ENCODE results near the gene PUSL1.

Gene PUSL1

DNA sequence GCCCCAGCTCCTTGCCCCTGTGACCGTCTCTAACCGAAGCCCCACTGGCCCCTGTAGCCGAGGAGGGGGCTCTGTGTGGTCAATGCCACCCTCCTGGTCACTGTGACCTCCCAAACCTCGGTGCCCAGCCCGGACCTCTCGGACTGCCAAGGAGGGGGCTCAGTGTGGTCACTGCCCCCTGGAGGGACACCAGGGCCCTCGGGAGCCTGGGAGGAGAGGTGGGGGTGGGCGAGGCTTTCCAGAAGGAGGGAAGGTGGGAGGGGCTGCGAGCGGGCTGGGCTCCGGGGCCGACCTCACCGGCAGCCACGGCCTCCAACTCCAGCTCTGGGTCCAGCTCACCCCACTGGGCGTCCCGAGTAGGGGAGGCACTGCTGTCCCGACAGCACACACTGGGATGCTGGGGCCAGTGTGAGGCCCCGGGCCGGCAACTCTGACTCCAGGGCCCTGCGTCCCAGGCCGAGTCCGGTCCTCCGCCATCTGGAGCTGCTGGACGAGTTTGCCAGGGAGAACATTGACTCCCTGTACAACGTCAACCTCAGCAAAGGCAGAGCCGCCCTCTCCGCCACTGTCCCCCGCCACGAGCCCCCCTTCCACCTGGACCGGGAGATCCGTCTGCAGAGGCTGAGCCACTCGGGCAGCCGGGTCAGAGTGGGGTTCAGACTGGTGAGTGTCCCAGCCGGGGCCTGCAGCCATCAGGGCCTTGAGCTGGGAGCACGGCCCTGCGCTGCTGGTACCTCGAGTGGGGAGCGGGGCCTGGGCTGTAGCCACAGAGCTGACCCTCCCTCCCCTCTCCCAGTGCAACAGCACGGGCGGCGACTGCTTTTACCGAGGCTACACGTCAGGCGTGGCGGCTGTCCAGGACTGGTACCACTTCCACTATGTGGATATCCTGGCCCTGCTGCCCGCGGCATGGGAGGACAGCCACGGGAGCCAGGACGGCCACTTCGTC, 21.8 kb upstream of the PUSL1 start:
- no peaks in the 10 kb centered on the region for H3K36me3 ChIP-seq (ENCODE audit: control insufficient read depth, insufficient read depth, low read length)
- H3K4me1 ChIP-seq (ENCODE audit: control insufficient read depth, insufficient read depth, low read length), result no peaks in the 10 kb centered on the region
- no peaks in the 10 kb centered on the region for H3K27me3 ChIP-seq (ENCODE audit: control insufficient read depth, insufficient read depth, low read length, poor library complexity, severe bottlenecking)
- 86 to 90% methylated on average over 50 of the region's 50 CpGs for WGBS, 2 experiments
- H3K4me3 ChIP-seq (ENCODE audit: insufficient read depth, low read depth, low read length), result no peak overlapping the region
- H3K9me3 ChIP-seq (ENCODE audit: control insufficient read depth, low read length), result no peaks in the 10 kb centered on the region
- no peak overlapping the region for H3K27ac ChIP-seq (ENCODE audit: insufficient read depth, low read depth, low read length, poor library complexity, severe bottlenecking)

GRCh38 chr1:1287288-1288110, 20.9 kb upstream of the PUSL1 start:
- Histone ChIP-seq H3K27ac (ENCODE audit: insufficient read depth, low read depth, low read length, poor library complexity, severe bottlenecking) (no peak overlapping the region), H3K36me3 (ENCODE audit: control insufficient read depth, insufficient read depth, low read length) (no peaks in the 10 kb centered on the region), H3K4me3 (ENCODE audit: insufficient read depth, low read depth, low read length) (no peak overlapping the region), H3K4me1 (ENCODE audit: control insufficient read depth, insufficient read depth, low read length) (no peaks in the 10 kb centered on the region), H3K9me3 (ENCODE audit: control insufficient read depth, low read length) (no peaks in the 10 kb centered on the region), H3K27me3 (ENCODE audit: control insufficient read depth, insufficient read depth, low read length, poor library complexity, severe bottlenecking) (no peaks in the 10 kb centered on the region)
- 92 to 93% methylated on average over 46 of the region's 46 CpGs for WGBS, 2 experiments

DNA sequence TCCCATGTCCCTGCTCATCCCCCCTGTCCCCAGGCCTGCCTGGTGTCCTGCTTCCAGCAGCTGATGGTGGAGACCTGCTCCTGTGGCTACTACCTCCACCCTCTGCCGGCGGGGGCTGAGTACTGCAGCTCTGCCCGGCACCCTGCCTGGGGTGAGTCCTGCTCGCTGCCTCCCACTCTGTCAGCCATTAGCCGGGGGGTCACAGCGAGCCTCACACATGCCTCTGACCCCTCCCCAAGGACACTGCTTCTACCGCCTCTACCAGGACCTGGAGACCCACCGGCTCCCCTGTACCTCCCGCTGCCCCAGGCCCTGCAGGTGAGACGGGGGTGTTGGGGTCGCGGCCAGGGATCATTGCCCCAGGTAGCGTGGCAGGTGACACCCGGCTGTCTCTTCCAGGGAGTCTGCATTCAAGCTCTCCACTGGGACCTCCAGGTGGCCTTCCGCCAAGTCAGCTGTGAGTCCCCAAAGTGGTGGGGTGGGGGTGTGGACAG, 18.1 kb upstream of the PUSL1 start:
- Histone ChIP-seq H3K27me3 (ENCODE audit: control insufficient read depth, insufficient read depth, low read length, poor library complexity, severe bottlenecking) (no peaks in the 10 kb centered on the region), H3K36me3 (ENCODE audit: control insufficient read depth, insufficient read depth, low read length) (no peaks in the 10 kb centered on the region), H3K4me1 (ENCODE audit: control insufficient read depth, insufficient read depth, low read length) (no peaks in the 10 kb centered on the region), H3K9me3 (ENCODE audit: control insufficient read depth, low read length) (no peaks in the 10 kb centered on the region), H3K27ac (ENCODE audit: insufficient read depth, low read depth, low read length, poor library complexity, severe bottlenecking) (no peak overlapping the region), H3K4me3 (ENCODE audit: insufficient read depth, low read depth, low read length) (no peak overlapping the region)
- WGBS, 2 experiments, result 71 to 72% methylated on average over 15 of the region's 15 CpGs

- Histone ChIP-seq H3K27me3 (ENCODE audit: control insufficient read depth, insufficient read depth, low read length, poor library complexity, severe bottlenecking) (no peaks in the 10 kb centered on the region), H3K4me1 (ENCODE audit: control insufficient read depth, insufficient read depth, low read length) (no peaks in the 10 kb centered on the region), H3K9me3 (ENCODE audit: control insufficient read depth, low read length) (no peaks in the 10 kb centered on the region), H3K36me3 (ENCODE audit: control insufficient read depth, insufficient read depth, low read length) (no peaks in the 10 kb centered on the region), H3K4me3 (ENCODE audit: insufficient read depth, low read depth, low read length) (no peak overlapping the region), H3K27ac (ENCODE audit: insufficient read depth, low read depth, low read length, poor library complexity, severe bottlenecking) (no peak overlapping the region)
- WGBS, 2 experiments, result 88 to 89% methylated on average over 28 of the region's 28 CpGs
Measured at GRCh38 chr1:1291023-1291528, 17.3 kb upstream of the PUSL1 start.

DNA sequence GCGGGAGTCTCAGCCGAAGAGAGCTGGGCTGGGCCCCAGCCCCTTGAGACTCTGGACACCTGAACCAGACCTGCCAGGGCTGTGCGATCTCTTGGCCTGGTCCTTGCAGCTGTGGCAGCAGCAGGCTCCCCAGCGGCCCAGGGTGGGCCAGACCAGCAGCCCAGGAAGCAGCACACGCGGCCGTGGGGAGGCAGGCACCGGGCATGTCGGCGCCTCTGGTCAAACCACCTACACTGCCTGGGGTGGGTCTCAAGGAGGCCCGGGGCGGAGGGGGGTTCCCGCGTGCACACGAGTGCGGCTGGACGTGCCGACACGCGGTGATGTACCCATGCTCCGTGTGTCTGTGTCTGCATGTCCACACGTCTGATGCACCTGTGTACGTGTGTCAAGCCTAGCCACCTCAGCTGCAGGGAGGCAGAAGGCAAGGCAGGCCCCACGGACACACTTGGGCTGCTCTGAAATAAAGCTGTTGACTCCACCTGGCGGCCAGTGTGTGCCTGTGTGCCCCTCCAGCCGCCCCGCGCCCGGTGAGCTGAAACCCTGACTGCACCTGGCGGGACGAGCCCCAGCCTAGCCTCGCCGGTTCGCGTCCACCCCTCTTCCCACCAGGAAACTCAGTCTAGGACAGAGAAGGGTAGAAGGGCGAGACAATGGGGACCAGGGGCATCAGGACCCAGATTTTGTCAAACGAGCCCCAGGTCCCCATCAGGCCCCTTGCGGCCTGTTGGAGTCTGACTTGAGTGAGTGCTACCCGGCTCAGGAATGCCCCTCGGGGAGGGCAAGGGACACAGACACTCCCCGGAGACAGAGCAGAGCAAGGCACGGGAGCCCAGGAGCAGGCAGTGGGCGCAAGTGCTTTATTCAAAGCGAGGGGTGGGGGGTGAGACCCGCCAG, 16.6 kb upstream of the PUSL1 start:
- H3K9me3 ChIP-seq (ENCODE audit: control insufficient read depth, low read length), result no peaks in the 10 kb centered on the region
- no peak overlapping the region for H3K27ac ChIP-seq (ENCODE audit: insufficient read depth, low read depth, low read length, poor library complexity, severe bottlenecking)
- 64 to 65% methylated on average over 45 of the region's 45 CpGs for WGBS, 2 experiments

DNA sequence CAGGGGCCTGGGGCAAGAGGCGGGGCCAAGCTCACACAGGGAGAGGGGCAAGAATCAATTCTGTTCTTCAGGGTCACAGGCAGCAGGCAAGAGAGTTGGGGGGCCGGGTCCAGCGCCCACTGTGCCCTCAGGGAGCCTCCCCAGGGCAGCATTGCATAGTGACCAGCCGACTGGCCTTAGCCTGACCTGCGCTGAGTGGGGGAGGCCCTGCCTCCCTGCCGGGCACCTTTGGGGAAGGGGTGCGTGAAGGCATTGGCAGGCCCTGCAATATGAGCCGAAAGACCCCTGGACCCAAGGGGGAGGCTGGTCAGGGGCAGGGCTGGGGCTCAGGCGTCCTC, 16.0 kb upstream of the PUSL1 start:
- H3K4me3 ChIP-seq (ENCODE audit: insufficient read depth, low read depth, low read length), result no peak overlapping the region
- H3K9me3 ChIP-seq (ENCODE audit: control insufficient read depth, low read length), result no peaks in the 10 kb centered on the region
- no peak overlapping the region for H3K27ac ChIP-seq (ENCODE audit: insufficient read depth, low read depth, low read length, poor library complexity, severe bottlenecking)
- H3K4me1 ChIP-seq (ENCODE audit: control insufficient read depth, insufficient read depth, low read length), result no peaks in the 10 kb centered on the region
- no peaks in the 10 kb centered on the region for H3K27me3 ChIP-seq (ENCODE audit: control insufficient read depth, insufficient read depth, low read length, poor library complexity, severe bottlenecking)
- 88 to 92% methylated on average over 9 of the region's 9 CpGs for WGBS, 2 experiments
- H3K36me3 ChIP-seq (ENCODE audit: control insufficient read depth, insufficient read depth, low read length), result no peaks in the 10 kb centered on the region

More for the DNA sequence above, 16.6 kb upstream of the PUSL1 start:
- H3K4me3 ChIP-seq (ENCODE audit: insufficient read depth, low read depth, low read length), result no peak overlapping the region
- no peaks in the 10 kb centered on the region for H3K36me3 ChIP-seq (ENCODE audit: control insufficient read depth, insufficient read depth, low read length)
- H3K4me1 ChIP-seq (ENCODE audit: control insufficient read depth, insufficient read depth, low read length), result no peaks in the 10 kb centered on the region
- H3K27me3 ChIP-seq (ENCODE audit: control insufficient read depth, insufficient read depth, low read length, poor library complexity, severe bottlenecking), result no peaks in the 10 kb centered on the region

DNA sequence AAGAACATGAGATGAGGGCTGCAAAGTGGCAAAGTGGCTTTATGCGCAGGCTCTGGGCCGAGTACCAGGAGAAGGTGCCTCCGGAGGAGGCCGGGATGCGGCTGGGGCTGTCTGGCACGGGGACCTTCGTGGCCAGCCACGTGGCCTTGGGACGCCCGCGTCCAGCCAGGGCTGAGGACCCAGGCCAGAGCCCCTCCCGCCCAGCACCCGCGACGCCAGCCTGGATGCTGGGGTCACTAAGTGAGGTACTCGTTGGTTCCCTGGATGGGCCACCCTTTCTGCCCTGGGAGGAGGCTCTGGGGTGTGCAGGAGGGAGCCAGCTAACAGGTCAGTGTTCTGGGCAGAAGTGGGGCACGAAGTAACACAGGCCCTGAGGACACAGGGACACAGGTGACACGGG, 15.5 kb upstream of the PUSL1 start:
- Histone ChIP-seq H3K36me3 (ENCODE audit: control insufficient read depth, insufficient read depth, low read length) (no peaks in the 10 kb centered on the region), H3K27me3 (ENCODE audit: control insufficient read depth, insufficient read depth, low read length, poor library complexity, severe bottlenecking) (no peaks in the 10 kb centered on the region), H3K27ac (ENCODE audit: insufficient read depth, low read depth, low read length, poor library complexity, severe bottlenecking) (no peak overlapping the region), H3K4me1 (ENCODE audit: control insufficient read depth, insufficient read depth, low read length) (no peaks in the 10 kb centered on the region), H3K9me3 (ENCODE audit: control insufficient read depth, low read length) (no peaks in the 10 kb centered on the region), H3K4me3 (ENCODE audit: insufficient read depth, low read depth, low read length) (no peak overlapping the region)
- WGBS, 2 experiments, result 96% methylated on average over 18 of the region's 18 CpGs

DNA sequence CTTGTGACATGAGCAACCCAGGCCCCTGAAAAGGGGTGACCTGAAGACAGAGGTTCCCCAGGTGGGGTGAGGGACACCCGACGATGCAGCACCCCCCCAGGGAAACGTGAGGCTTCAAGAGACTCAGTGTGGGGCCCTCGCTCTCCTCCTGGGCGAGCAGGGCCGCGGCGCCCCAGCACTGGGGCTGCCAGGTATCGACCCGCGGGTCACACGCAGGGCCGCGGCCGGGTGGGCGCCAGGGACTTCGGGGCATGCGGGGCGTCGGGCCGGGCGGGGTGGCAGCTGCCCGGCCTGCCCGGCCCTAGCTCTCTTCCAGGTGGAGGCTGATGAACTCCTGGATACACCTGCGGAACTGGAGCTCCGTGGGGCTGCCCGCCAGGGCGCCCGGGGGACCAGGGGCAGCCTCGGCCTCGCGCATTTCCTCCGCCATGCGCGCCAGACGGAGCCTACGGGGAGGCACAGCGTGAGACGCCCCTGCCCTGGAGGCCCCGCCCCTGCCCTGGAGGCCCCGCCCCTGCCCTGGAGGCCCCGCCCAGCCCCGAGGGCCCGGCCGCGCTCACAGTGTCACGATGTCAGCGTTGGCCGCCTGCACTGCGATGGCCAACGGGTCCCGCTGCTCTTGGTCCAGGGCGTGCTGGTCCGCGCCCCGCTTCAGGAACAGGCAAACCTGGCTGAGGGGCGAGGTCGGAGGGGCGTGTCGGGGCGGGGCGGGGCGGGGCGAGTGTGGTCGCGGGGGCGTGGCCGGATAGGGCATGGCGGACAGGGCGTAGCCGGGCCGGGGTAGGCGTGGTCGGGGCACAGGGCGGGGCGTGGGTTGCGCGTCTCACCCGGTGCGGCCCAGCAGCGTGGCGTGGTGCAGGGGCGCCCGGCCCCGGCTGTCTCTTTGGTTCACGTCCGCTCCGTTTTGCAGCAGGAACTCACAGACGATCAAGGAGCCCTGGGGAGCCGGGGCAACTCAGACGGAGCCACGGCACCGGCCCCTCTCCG, 14.8 kb upstream of the PUSL1 start:
- Histone ChIP-seq H3K9me3 (ENCODE audit: control insufficient read depth, low read length) (no peaks in the 10 kb centered on the region), H3K36me3 (ENCODE audit: control insufficient read depth, insufficient read depth, low read length) (no peaks in the 10 kb centered on the region), H3K27ac (ENCODE audit: insufficient read depth, low read depth, low read length, poor library complexity, severe bottlenecking) (no peak overlapping the region), H3K4me1 (ENCODE audit: control insufficient read depth, insufficient read depth, low read length) (no peaks in the 10 kb centered on the region), H3K4me3 (ENCODE audit: insufficient read depth, low read depth, low read length) (no peak overlapping the region), H3K27me3 (ENCODE audit: control insufficient read depth, insufficient read depth, low read length, poor library complexity, severe bottlenecking) (no peaks in the 10 kb centered on the region)
- WGBS, 2 experiments, result 91 to 94% methylated on average over 94 of the region's 94 CpGs

All from ectodermal cell (in vitro differentiated cells).